ENCODE results near the gene BTBD9. TPM values are rescaled to one million over a fixed set of nuclear protein-coding genes. Genes with fewer than 3 reads are reported as not detected.

Gene BTBD9
- total RNA-seq, 2 donors from 2014 or later: 15.3 to 23.6 TPM

DNA sequence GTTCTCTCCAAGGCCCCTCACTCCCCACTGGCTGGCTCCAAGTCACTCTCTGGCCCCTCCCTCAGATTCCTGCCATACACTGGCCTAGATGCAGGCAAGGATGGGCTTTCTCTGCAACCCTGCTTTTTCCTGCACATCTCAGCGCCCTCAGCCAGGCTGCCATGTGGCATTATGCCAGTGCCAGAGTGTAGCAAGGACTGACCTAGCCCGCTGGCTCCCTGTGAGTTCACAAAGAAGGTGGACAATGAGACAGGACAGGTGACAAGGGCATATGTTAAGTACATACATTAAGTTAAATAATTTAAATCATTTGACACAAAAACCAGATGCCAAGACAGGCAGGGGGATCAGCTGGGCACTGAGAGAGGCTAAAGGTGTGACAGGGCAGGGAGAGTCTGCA, 425.6 kb downstream of the BTBD9 start:
- Histone ChIP-seq H3K27ac (no peak overlapping the region), H3K27me3 (no peaks in the 10 kb centered on the region), H3K4me3 (no peak overlapping the region), H3K9ac (ENCODE audit: low read depth in 2 of 2, low read length in 2 of 2) (no peak overlapping the region), H3K9me3 (no peaks in the 10 kb centered on the region), H3K36me3 (no peaks in the 10 kb centered on the region), H3K4me1 (no peaks in the 10 kb centered on the region)
- TF ChIP-seq, protein P1, sequence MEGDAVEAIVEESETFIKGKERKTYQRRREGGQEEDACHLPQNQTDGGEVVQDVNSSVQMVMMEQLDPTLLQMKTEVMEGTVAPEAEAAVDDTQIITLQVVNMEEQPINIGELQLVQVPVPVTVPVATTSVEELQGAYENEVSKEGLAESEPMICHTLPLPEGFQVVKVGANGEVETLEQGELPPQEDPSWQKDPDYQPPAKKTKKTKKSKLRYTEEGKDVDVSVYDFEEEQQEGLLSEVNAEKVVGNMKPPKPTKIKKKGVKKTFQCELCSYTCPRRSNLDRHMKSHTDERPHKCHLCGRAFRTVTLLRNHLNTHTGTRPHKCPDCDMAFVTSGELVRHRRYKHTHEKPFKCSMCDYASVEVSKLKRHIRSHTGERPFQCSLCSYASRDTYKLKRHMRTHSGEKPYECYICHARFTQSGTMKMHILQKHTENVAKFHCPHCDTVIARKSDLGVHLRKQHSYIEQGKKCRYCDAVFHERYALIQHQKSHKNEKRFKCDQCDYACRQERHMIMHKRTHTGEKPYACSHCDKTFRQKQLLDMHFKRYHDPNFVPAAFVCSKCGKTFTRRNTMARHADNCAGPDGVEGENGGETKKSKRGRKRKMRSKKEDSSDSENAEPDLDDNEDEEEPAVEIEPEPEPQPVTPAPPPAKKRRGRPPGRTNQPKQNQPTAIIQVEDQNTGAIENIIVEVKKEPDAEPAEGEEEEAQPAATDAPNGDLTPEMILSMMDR (IDR thresholded peaks at IDR 0.05): no peak
- intact Hi-C loops (cut with DNase I): no loop called here
- DNase-seq: no peak

DNA sequence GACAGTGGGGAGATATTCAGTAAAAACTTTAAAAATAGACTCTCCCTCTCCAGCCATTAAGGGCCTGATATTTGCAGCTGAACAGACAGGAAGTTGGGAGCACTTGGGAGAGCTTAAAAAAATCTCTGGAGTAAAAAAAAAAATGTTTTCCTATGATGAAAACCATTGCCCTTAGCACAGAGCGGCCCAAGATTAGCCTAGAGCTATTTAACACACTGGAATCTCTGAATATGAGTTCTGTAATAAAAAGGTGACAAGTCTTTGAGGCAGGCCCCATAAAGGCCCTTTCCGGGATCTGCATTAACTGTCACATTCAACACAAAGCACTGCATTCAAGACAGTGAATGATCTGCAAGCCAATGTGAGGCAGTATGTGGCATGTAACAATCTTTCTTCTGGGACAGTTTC, 426.5 kb downstream of the BTBD9 start:
- intact Hi-C loops (cut with DNase I): no loop called here
- Histone ChIP-seq H3K4me1 (no peaks in the 10 kb centered on the region), H3K9me3 (no peaks in the 10 kb centered on the region), H3K9ac (ENCODE audit: low read depth in 2 of 2, low read length in 2 of 2) (peak overlapping the region in 1 of 2 donors; percentile 35), H3K27ac (peak overlapping the region; percentile 24), H3K36me3 (no peaks in the 10 kb centered on the region), H3K27me3 (no peaks in the 10 kb centered on the region), H3K4me3 (no peak overlapping the region)
- DNase-seq: peak; percentile 42
- TF ChIP-seq, protein P1 (IDR thresholded peaks at IDR 0.05): no peak

DNA sequence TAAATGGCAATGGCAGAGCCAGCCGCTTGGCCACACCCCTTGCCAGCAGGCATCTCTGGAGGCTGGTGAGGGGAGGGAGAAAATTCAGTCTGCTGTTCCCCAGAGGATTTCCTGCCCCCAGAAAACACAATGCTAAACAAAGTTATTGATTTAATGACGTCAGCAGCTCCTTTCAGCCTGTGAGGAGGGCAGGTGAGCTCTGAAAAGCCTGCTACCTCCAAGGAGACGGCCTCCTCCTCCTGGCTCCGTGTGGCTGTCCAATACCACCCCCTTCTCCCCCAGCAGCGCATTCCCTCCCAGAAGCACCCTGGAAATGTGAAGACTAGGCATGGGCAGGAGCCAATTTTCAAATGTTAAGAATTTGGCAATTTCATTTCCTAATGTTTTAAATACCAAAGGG, 427.1 kb downstream of the BTBD9 start:
- intact Hi-C loops (cut with DNase I): no loop called here
- Histone ChIP-seq H3K9me3 (no peaks in the 10 kb centered on the region), H3K27ac (peak overlapping the region; percentile 24), H3K4me3 (no peak overlapping the region), H3K36me3 (no peaks in the 10 kb centered on the region), H3K27me3 (no peaks in the 10 kb centered on the region), H3K4me1 (no peaks in the 10 kb centered on the region), H3K9ac (ENCODE audit: low read depth in 2 of 2, low read length in 2 of 2) (peak overlapping the region in 1 of 2 donors; percentile 35)
- TF ChIP-seq, protein P1 (IDR thresholded peaks at IDR 0.05): no peak
- DNase-seq: no peak

DNA sequence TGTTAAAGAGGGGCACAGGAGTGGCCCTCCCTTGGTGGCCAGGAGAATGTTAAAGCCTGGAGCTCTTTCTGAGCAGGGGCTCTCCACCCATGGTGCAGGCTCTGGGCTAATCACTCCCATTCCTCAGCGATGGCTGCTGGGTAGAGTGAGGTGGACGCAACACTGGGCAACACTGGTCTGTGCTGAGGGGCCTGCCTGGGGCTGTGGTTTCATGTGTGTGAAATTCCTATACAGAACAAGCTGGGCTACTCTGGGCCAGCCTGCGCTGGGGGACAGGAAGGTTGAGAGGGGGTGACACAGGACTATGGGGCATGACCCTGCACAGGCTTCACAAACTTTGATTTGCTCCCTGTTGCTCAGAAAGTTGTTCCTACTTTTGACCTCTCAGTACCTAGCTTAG, 427.6 kb downstream of the BTBD9 start:
- Histone ChIP-seq H3K27ac (no peak overlapping the region), H3K4me3 (no peak overlapping the region), H3K9me3 (no peaks in the 10 kb centered on the region), H3K4me1 (no peaks in the 10 kb centered on the region), H3K9ac (ENCODE audit: low read depth in 2 of 2, low read length in 2 of 2) (no peak overlapping the region), H3K27me3 (no peaks in the 10 kb centered on the region), H3K36me3 (no peaks in the 10 kb centered on the region)
- TF ChIP-seq, protein P1 (IDR thresholded peaks at IDR 0.05): no peak
- intact Hi-C loops (cut with DNase I): no loop called here
- DNase-seq: no peak

DNA sequence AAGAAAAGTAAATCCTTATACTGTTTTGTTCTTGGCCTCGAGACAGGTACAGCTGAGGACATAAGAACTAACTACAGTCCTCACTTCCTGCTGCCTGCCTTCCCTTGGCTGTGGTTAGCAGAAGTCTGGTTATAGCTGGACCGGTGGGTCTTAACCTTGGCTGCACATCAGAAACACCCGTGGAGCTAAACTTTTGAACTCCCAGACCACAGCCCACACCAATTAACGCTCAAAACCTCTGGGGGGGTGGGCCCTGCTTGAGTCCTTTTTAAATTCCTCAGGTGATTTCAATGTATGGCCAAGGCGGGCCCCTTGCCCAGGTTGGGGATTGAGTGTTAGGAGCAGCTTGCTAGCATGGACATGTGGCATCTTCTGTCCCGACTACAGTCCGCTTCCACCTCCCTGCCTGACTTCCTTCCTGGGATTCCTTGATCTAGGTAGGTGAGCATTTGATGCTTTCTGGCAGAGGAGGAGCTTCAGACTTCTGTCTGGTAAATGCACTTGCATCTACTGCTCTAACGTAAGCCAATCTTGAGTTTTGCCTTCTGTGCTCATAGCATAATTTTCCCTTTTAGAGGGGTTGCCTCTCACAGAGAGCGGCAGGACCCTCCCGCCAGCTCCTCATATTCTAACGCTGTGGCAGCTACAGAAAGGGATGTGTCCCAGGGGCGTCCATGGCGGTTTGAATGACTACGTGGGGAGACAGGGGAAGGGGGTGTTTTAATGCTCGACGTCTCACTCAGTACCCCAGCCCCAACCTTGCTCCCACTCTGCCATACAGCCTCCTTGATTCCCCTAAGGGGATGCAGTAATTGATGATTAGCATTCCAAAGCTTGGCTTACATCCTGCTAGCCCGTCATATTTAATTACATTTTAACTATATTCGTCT, 430.1 kb downstream of the BTBD9 start:
- TF ChIP-seq, protein P1 (IDR thresholded peaks at IDR 0.05): no peak
- Histone ChIP-seq H3K4me3 (no peak overlapping the region), H3K4me1 (no peaks in the 10 kb centered on the region), H3K27me3 (no peaks in the 10 kb centered on the region), H3K27ac (no peak overlapping the region), H3K9me3 (no peaks in the 10 kb centered on the region), H3K36me3 (no peaks in the 10 kb centered on the region), H3K9ac (ENCODE audit: low read depth in 2 of 2, low read length in 2 of 2) (no peak overlapping the region)
- DNase-seq: no peak
- intact Hi-C loops (cut with DNase I): no loop called here

All from colonic mucosa (tissue), 4 donors.